ENCODE data around the gene SAMHD1.
"Not testable (repeated sequence)": the region's sequence is repeated elsewhere in the genome, so short reads cannot be mapped to it uniquely, and the experiment has no call there.

SAMHD1 gene

GRCh38 chr20:36906086-36906485 is 45.4 kb downstream of the SAMHD1 start:
- not testable (repeated sequence) for DNase-seq

GRCh38 chr20:36905566-36905965 is 45.9 kb downstream of the SAMHD1 start:
- not testable (repeated sequence) for DNase-seq

GRCh38 chr20:36904690-36905089 is 46.8 kb downstream of the SAMHD1 start:
- DNase-seq, result no peak

- DNase-seq, result no peak
Observed at GRCh38 chr20:36895036-36895435, 56.5 kb downstream of the SAMHD1 start.

- no peak for DNase-seq
Observed at GRCh38 chr20:36893801-36894200, 57.7 kb downstream of the SAMHD1 start.

- no peak for DNase-seq
Observed at GRCh38 chr20:36891211-36891610, 60.3 kb downstream of the SAMHD1 start.

- no peak for DNase-seq
Observed at GRCh38 chr20:36890586-36890985, 60.9 kb downstream of the SAMHD1 start.

- no peak for DNase-seq
Observed at GRCh38 chr20:36888880-36889516, 62.5 kb downstream of the SAMHD1 start.

GRCh38 chr20:36887752-36888090 is 63.8 kb downstream of the SAMHD1 start:
- DNase-seq, result no peak

- DNase-seq, result peak; percentile 63
Observed at GRCh38 chr20:36886859-36887751, 64.4 kb downstream of the SAMHD1 start.

- DNase-seq, result no peak
Observed at GRCh38 chr20:36885356-36885755, 66.2 kb downstream of the SAMHD1 start.

- no peak for DNase-seq
Observed at GRCh38 chr20:36883977-36884535, 67.5 kb downstream of the SAMHD1 start.

GRCh38 chr20:36881888-36882287 is 69.6 kb downstream of the SAMHD1 start:
- no peak for DNase-seq

GRCh38 chr20:36881331-36881730 is 70.2 kb downstream of the SAMHD1 start:
- no peak for DNase-seq

GRCh38 chr20:36880741-36881250 is 70.7 kb downstream of the SAMHD1 start:
- no peak for DNase-seq

GRCh38 chr20:36878941-36879340 is 72.6 kb downstream of the SAMHD1 start:
- DNase-seq, result no peak

GRCh38 chr20:36876473-36876833 is 75.1 kb downstream of the SAMHD1 start:
- DNase-seq, result no peak

- no peak for DNase-seq
Observed at GRCh38 chr20:36875702-36876472, 75.6 kb downstream of the SAMHD1 start, which contains the start of gene TLDC2. TLDC2 (plus strand) TSS chr20:36876138; CDS start chr20:36876175, 37 bp downstream.

- DNase-seq, result not testable (repeated sequence)
Observed at GRCh38 chr20:36875093-36875492, 76.4 kb downstream of the SAMHD1 start.

GRCh38 chr20:36873498-36874189 is 77.9 kb downstream of the SAMHD1 start:
- DNase-seq, result no peak

- no peak for DNase-seq
Observed at GRCh38 chr20:36872852-36873251, 78.7 kb downstream of the SAMHD1 start.
